OCI-M2 (cell line): Measurements from ENCODE around the gene PTPN12.

Source experiments
- DNase-seq: peaks from one replicate; lab custom pipeline; 2025; ENCODE audit not compliant: unreplicated experiment; lab: John Stamatoyannopoulos, UW

PTPN12 gene

GRCh38 chr7:77658928-77659327 is 121.8 kb downstream of the PTPN12 start:
- no peak for DNase-seq

DNA sequence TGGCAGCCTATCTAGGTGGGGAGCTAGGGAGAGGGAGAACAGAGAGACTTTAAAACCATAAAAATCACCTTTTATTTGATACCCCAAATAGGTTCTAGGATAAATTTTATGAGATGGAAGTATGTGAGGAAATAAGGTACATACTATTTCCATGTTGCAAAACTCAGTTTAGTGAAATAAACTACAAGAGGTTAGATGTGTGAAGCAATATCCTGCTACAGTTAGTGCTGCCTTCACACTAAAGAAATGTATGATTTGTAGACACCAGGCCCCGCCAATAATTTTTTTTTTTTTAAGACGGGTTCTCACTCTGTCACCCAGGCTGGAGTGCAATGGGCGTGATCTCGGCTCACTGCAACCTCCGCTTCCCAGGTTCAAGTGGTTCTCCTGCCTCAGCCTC is 124.7 kb downstream of the PTPN12 start:
- DNase-seq: no peak

- no peak for DNase-seq
Measured at GRCh38 chr7:77662869-77663268, 125.8 kb downstream of the PTPN12 start.

DNA sequence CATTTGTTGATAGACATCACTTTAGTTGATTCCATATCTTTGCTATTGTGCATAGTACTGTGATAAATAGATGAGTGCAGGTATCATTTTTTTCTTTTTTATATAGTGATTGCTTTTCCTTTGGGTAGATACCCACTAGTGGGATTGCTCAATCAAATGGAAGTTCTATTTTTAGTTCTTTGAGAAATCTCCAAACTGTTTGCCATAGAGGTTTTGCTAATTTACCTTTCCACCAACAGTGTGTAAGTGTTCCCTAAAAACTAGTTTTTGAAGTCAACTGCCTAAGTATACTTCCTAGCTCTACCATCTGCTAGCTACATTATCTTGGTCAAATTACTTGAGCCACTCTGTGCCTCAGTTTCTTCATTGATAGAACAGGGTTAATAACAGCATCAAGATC is 127.6 kb downstream of the PTPN12 start:
- no peak for DNase-seq

DNA sequence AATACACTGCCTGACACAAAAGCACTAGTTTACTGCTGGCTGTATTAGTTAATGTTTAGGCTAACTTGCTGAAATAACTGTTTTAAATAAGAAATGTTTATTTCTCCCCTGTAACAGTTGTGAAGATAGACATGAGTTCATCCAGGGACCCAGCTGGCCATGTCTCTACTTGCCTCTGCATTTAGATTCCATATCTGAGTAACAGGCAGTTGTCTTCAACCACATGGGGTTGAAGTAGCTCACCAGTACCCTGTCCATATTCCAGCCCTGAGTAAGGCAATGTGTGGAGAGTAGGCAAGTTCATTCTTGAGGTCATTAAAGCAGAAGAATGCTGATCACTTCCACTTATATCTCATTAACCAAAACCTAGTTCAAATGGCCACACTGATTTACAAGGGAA is 128.1 kb downstream of the PTPN12 start:
- no peak for DNase-seq

DNA sequence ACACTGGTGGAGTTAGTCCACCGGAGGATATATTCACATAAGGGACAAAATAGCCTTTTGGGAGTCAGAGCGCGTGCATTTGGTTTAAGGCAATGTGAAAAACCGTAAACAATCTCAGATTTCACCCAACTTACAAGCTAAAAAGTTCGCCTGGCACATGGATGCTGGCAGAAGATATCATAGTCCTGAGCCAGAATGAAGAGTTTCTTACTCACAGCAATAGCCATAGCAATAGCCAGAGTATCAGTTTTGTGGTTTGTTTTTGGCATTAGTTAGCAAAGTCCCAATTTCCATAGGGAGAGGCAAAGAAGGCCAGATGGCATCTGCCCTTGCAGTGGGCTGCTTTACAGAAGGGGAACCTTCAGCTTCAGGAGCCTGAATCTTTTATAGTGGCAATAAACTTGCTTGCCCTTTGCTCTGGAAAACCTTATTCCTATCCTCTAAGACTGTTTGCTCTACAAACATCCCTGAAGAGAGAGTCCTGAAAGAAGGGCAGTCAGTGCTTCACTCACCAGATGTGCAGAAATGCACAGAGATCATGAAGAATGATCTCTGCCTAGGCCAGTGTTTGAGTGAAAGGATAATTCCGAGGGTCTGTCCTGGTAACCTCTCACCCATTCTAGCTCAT is 130.5 kb downstream of the PTPN12 start:
- DNase-seq: no peak

DNA sequence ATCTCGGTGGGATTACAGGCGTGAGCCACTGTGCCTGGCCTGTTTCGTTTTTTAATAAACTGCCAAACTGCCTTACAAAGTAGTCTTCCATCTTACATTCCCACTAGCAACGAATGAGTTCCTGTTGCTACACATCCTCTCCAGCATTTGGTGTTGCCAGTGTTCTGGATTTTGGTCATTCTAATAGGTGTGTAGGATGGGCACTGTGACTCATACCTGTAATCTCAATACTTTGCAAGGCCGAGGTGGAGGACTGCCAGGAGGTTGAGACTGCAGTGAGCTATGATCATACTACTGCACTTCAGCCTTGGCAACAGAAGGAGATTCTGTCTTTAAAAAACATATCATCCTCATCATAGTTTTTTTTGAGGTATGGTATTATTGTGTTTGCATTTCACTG is 137.8 kb downstream of the PTPN12 start:
- no peak for DNase-seq

DNA sequence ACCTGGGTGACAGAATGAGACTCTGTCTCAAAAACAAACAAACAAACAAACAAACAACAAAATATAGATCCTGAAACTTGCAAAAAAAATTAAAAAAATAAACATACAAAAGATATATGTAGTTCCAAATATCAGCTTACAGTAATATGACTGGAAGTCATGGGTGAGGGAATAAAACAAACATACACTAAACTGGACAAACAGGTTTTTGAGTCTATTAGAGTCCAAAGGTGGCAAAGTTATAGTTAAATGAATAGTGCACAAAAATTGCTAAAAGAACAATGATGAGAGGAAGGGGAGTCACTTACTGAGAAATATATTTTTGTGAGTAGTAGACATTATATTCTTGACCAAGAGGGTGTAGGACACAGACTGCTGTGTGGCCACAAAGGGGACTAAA is 142.5 kb downstream of the PTPN12 start:
- no peak for DNase-seq

DNA sequence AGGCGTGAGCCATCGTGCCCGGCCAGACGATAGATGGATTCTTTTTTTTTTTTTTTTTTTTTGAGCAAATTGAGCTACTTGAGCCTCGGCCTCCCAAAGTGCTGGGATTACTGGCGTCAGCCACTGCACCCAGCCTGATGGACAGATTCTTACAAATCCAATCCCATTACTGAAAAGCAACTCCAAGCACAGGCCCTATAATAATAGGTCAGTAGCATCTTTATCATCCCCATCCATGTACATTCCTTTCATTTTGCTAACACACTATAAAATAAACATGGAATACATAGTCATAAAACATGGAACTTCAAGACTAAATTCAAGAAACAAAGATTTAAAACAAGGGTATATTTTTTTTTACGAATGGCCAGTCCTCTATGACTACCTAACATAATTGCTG is 143.2 kb downstream of the PTPN12 start:
- no peak for DNase-seq

DNA sequence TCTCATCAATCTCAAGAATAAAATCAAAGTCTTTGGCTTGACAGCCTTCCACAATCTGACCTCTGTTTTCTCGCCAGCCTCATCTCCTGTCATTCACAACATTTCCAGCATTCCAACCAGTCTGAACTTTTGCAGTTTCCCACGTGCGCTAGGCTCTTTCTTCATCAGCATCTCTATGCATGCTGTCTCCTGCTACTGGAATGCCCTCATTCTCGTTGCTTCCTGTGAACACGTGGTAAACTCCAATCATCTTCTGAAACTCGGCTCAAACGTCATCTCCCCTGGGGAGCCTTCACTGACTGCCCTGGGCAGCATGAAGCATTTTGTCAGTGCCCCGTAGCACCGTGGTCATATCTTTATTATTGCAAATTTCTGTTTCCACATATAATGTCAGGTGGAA is 146.9 kb downstream of the PTPN12 start:
- no peak for DNase-seq

DNA sequence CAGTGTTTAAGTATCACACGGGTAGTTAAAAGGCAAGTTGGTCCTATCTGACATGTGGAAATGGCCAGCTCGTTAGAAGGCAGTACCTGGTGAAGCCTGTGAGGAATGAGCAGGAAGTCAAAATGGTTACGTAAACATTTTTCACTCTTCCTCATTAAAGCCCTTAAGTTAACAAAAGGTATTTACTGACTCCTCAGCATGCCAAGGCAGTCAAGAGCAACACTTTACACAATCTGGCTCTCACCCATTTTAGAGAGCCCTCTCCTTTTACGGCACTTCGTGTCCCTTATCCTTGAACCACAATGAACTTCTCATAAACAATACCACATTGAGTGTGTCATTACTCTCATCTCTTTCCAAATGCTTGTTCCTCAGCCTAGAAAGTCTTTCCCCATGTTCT is 148.1 kb downstream of the PTPN12 start:
- no peak for DNase-seq

DNA sequence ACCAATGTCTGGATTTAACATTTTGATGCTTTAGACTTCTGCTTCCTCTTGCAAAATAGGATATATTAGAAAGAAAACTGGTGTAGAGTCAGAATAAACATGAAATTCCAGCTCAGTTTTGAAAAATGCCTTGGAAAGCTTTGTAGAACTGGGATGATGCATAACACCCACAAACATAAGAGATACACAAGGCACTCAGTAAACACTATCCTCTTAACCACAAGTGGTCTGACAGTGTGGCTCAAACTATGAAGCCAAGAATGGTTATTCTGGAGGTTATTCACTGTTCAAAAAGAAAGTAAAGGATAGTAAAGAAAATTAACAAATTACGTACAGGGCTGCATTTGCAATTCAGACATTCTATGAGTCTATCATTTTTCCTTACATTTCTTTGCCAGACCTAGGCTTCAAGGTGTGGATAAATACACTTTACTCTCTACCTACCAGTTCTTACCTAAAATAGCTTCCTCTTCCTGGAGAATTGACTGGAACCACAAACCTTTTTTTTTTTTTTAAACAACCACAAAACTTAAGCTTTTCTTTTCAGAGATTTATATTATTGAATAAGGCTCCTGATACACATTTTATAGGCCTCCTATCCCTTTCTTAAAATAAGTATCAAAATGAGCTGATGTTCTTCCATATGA is 150.1 kb downstream of the PTPN12 start:
- DNase-seq: no peak

- no peak for DNase-seq
Measured at GRCh38 chr7:77687747-77688144, 150.7 kb downstream of the PTPN12 start.
